HL-60/S4 treated with retinoic acid at 250 ng/mL for 4 days and 3 days (cell line): Measurements from ENCODE around the gene INSYN1.
"Not testable (repeated sequence)": the region's sequence is repeated elsewhere in the genome, so short reads cannot be mapped to it uniquely, and the experiment has no call there.

ENCODE experiments used
- in situ Hi-C: fragments of 300-500 bp; cut with MboI; formaldehyde crosslinking; loops from 2 replicates; pipeline ENCODE4 v1.7.0; 2022; ENCODE audit warnings: low sequenced_read_pairs

INSYN1 gene

DNA sequence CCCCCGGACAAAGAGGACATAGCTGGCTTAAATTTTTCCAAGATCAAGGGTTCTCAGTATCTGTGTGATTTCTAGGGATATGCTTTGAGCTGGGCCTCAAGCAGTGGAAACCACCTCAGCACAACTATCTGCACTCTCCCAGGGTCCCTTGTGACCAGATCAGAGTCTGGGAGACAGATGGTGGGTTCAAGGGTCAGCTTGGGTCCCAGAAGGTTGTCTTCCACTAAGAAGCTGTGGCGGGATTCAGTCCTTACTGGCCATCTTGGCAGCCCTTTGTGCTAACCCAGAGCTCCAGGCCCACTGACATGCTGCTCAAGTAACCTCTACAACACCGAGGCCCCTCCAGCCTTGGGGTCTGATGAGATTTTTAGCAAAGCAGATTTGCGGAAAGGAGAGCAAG is 2.7 kb downstream of the INSYN1 start:
- in situ Hi-C loops: no loop called here

- in situ Hi-C loops: no loop called here
Measured at GRCh38 chr15:73749971-73750370, 3.2 kb downstream of the INSYN1 start.

DNA sequence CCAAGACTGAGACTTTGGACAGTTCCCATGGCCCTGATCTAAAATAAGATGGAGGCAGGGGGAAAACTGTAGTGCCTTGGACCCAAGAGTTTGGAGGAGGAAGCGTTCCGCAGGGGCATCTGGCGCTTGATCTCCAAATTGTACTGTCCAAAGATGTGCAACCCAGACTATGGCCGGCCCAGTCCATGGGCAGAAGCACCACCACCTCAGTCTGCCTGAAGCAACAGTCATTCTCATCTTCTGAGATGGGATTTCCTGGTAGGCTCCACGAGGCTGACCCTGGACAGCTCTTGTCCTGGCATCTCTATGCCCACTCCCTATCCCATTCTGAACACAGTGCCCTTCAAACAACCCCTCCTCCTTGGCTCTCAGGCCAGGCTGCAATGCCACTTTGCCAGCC is 3.6 kb downstream of the INSYN1 start:
- in situ Hi-C loops: no loop called here

DNA sequence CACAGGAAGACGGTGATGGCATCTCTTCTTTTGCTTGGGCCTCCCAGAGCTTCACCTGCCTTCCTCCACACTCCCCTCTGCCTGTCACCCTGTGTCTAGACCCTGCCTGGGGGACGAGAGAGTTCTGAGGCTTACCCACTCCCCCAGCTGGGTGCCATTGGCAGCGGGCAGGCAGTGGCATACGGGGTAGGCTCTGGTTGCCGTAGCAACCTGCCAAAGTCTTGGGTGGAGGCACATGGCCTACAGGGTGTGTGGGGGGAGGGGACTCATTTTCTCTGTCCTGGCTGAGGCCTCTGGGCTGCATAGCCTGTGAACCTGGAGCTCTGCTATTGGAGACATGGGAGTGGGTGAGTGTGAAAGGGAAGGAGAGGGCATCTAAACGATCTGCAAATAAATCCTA is 4.4 kb downstream of the INSYN1 start:
- in situ Hi-C loops: no loop called here

GRCh38 chr15:73747847-73748590 is 5.1 kb downstream of the INSYN1 start:
- in situ Hi-C loops: no loop called here

GRCh38 chr15:73746883-73747282 is 6.3 kb downstream of the INSYN1 start:
- in situ Hi-C loops: no loop called here

- in situ Hi-C loops: no loop called here
Measured at GRCh38 chr15:73746261-73746660, 6.9 kb downstream of the INSYN1 start.

DNA sequence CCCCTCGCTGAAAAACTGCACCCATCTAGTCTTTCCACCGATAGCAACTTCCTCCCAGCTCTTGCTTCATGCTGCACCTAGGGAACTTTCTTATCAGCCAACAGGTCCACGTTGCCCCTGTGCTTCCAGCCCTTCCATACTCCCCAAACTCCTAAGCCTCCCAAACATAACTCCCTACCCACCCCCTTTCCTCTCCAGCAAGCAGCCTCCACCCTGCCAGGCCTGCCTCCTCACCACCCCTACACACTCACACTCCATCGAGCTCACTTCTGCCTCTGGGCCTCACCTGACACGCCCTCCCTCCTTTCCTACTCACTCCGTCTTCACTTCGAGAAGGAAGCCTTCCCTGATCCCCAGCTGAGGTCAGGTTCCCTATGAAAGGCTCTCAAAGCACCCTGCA is 8.1 kb downstream of the INSYN1 start:
- in situ Hi-C loops: no loop called here

GRCh38 chr15:73744293-73744692 is 8.9 kb downstream of the INSYN1 start:
- in situ Hi-C loops: no loop called here

DNA sequence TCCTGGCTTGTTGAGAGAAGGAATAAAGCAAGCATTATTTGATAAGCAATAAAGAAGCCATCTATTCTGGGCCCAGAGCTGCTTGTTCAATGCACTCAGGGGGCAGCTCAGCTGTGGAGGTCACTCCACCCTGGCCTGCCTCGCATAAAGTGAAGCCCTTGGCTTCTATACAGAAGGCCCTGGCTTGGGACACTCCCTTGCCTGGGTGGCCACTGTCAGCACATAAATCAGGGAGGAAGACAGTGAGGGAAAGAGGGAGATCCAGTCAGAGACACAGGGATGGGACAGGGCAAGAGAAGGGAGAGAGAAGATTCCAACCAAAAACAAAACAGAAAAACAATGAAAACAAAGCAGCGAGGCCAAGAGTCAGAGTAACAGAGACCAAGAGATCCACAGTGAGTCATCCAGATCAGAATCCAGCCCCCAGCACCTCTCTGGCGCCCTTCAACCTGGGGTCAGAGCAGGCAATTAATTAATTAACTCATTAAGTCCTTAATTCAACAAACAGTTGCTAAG is 11.8 kb downstream of the INSYN1 start:
- in situ Hi-C loops: no loop called here

GRCh38 chr15:73740152-73741048 is 12.8 kb downstream of the INSYN1 start:
- in situ Hi-C loops: no loop called here

DNA sequence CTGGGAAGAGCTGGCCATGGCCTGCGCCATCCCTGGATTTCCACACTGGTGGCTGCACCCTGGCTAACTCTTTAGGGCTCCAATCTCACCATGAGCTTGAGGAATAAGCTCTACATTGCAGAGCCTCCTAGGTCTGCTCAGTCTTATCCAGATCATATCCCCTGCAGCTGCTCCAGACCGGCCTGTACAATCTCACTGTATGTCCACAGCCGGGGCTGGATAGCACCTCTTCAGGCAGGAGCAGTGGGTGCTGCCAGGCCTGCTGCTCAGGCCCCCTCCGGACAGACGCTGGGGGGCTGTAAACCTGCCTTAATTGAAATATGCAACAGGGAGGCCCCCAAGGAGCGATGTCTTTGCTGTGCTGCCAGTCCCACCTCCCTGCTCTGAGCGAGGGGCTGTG is 15.6 kb downstream of the INSYN1 start:
- in situ Hi-C loops: no loop called here

DNA sequence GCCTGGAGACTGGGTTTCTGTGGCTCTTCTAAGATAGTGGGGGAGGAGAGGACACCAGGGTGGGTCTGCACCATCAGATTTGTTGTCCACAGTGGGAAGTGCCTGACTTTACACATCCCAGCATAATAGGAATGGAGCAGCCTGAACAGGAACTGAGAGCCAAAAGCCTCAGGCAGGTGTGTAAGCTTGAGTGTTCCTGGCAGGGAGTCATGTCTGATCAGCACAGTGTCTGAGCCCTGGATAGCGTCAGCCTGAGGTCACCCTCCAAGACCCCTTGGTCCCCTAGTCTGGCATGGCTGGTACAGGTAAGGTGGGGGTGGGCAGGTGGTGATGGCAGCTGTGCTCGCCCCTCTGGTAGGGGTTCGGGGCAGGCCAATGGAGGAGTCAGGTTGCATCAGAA is 20.2 kb downstream of the INSYN1 start:
- in situ Hi-C loops: no loop called here

GRCh38 chr15:73732051-73732450 is 21.1 kb downstream of the INSYN1 start:
- in situ Hi-C loops: not testable (repeated sequence)

GRCh38 chr15:73727330-73727976 is 25.7 kb downstream of the INSYN1 start:
- in situ Hi-C loops: no loop called here

DNA sequence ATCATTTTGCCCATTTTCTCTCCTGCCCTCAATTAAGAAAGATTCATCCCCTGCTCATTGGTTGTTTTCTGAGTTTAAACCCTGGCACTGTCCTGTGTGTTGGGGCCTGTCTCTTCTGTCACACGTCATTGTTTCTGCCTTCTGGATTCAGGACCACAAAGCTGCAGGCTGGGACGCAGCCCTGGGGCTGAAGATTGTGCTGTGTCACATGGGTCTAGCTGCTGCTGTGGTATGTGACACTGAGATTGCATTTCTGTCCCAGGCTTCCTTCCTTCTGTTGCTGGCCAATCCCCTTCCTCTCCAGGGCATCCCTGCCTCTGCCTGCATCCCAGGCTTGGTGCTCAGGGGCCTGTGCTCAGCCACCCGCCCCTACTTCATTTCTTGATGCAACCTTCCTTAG is 28.9 kb downstream of the INSYN1 start:
- in situ Hi-C loops: no loop called here

DNA sequence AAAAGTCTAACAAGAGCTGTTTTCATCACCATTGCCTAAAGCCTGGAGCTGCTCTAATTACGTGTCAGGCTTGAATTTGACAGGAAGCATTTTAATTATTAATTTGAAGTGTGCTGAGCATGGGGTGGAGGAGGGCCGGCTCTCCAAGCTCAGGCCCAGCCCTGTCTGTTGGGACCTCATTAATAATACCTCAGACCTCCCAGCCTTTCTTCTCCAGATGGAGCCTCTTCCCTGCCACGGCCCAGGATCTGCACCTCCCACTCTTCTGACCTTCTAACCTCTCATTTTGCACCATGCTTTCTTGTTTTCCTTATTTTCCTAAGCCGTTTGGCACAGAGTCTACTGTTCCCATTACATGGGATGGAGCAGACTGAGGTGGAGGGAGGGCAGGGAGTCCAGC is 30.0 kb downstream of the INSYN1 start:
- in situ Hi-C loops: no loop called here

DNA sequence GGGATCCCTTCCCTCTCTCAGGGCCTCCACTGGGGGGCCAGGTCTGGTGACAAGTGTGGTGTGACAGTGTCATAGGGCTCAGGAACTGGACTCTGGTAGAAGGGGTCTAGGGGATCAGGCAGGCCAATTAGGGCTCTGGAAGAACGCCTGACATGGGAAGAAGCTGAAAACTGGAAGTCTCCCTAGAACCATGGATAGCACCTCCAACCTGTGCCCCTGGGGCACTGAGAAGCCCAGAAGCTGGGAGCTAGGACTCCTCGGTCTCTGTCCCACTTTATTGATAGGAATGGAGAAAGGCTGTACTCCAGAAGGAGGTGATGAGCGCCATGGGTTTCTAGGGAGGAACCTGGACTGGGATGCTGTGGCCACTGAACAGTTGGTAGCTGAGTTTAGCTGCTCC is 30.7 kb downstream of the INSYN1 start:
- in situ Hi-C loops: no loop called here

- in situ Hi-C loops: no loop called here
Measured at GRCh38 chr15:73718694-73719093, 34.5 kb downstream of the INSYN1 start.

DNA sequence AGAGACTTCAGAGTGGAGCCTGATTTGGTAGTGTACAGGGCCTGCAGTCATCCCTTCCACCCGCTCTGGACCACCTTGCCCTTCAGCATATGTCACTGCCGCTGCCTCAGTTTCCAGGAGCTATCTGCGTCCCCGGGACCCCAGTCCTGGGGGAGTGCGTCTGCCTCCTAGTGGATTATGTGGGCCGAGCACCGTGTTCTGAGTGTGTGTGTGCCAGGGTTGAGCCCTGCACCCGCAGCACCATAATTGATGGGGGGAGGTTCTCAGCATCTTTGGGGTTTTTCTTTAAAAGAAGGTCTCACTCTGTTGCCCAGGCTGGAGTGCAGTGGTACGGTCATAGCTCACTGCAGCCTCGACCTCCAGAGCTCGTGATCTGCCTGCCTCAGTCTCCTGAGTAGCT is 35.3 kb downstream of the INSYN1 start:
- in situ Hi-C loops: no loop called here

DNA sequence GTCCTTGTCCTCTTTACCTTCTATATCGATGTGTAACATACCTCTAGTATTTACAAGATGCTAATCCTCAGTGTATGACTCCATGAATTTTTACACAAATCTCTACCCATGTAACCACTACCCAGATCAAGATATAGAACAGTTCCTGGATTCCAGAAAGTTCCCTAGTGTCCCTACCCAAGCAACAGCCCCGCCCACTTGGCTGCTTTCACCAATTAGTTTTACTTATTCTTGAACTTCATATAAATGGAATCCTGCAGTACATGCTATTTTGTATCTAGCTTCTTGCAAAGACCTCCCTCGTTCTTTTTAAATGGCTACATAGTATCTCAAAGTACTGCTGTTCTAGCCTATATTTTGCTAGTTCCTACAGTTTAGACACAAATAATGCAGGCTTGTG is 35.9 kb downstream of the INSYN1 start:
- in situ Hi-C loops: no loop called here

GRCh38 chr15:73716417-73716816 is 36.7 kb downstream of the INSYN1 start:
- in situ Hi-C loops: no loop called here
